WERI-Rb-1 (cell line): Measurements from ENCODE around the gene PTPRT.
A peak's percentile ranks its signal among the peaks of the same experiment; 100 is the strongest.
"Not testable (repeated sequence)": the region's sequence is repeated elsewhere in the genome, so short reads cannot be mapped to it uniquely, and the experiment has no call there.

Experiments used
- DNase-seq: peaks from one replicate; pipeline ENCODE4 v3.0.0-alpha.2; 2020
- H3K27ac ChIP-seq: fragments of 250-450 bp; sonication (Bioruptor Pico); 2 replicates; pipeline ENCODE4 v1.5.1; 2020; ENCODE audit warnings: mild to moderate bottlenecking, moderate library complexity
- H3K27me3 ChIP-seq: fragments of 250-450 bp; sonication (Bioruptor Pico); 2 replicates; pipeline ENCODE4 v1.5.1; 2021; ENCODE audit warnings: mild to moderate bottlenecking, low read depth, moderate library complexity; ENCODE audit not compliant: insufficient read depth, severe bottlenecking
- H3K36me3 ChIP-seq: fragments of 250-450 bp; sonication (Bioruptor Pico); 2 replicates; pipeline ENCODE4 v1.5.1; 2020; ENCODE audit warnings: mild to moderate bottlenecking, moderate library complexity
- H3K4me3 ChIP-seq: 2 replicates; pipeline ENCODE4 v1.5.1; 2011; ENCODE audit warnings: low read depth, mild to moderate bottlenecking, control low read depth, low read length
- H3K9me3 ChIP-seq: fragments of 250-450 bp; sonication (Bioruptor Pico); 2 replicates; pipeline ENCODE4 v1.5.1; 2021; ENCODE audit warnings: mild to moderate bottlenecking, moderate library complexity; ENCODE audit not compliant: severe bottlenecking
- TF ChIP-seq, protein P1 (sequence below): IDR thresholded peaks from 2 replicates; pipeline ENCODE4 v1.5.1; 2011; ENCODE audit warnings: low read depth, mild to moderate bottlenecking, control low read depth, inconsistent platforms, low read length

Gene PTPRT

DNA sequence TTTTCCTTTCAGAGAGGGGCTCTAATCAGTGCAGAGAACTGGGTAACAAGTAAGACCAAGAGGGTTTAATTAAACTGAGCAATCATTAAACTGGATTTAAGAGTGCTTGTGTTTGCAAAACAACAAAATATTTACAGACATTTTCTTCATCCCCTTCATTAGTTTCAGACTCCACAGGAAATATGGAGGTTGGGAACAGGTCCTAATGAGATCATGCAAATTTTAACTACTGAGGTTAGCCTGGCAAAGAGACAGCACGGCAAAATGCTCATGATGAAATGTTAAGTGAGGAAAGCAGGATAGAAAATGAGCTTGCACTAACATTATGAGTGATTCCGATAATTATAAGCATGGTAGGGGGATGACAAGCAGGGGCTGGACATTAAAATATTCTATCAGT lies 268.9 kb downstream of the PTPRT start:
- Histone ChIP-seq H3K27ac (no peak overlapping the region), H3K27me3 (no peaks in the 10 kb centered on the region), H3K4me3 (no peak overlapping the region), H3K36me3 (no peaks in the 10 kb centered on the region), H3K9me3 (no peaks in the 10 kb centered on the region)
- TF ChIP-seq, protein P1, sequence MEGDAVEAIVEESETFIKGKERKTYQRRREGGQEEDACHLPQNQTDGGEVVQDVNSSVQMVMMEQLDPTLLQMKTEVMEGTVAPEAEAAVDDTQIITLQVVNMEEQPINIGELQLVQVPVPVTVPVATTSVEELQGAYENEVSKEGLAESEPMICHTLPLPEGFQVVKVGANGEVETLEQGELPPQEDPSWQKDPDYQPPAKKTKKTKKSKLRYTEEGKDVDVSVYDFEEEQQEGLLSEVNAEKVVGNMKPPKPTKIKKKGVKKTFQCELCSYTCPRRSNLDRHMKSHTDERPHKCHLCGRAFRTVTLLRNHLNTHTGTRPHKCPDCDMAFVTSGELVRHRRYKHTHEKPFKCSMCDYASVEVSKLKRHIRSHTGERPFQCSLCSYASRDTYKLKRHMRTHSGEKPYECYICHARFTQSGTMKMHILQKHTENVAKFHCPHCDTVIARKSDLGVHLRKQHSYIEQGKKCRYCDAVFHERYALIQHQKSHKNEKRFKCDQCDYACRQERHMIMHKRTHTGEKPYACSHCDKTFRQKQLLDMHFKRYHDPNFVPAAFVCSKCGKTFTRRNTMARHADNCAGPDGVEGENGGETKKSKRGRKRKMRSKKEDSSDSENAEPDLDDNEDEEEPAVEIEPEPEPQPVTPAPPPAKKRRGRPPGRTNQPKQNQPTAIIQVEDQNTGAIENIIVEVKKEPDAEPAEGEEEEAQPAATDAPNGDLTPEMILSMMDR, result no peak
- DNase-seq, result no peak

DNA sequence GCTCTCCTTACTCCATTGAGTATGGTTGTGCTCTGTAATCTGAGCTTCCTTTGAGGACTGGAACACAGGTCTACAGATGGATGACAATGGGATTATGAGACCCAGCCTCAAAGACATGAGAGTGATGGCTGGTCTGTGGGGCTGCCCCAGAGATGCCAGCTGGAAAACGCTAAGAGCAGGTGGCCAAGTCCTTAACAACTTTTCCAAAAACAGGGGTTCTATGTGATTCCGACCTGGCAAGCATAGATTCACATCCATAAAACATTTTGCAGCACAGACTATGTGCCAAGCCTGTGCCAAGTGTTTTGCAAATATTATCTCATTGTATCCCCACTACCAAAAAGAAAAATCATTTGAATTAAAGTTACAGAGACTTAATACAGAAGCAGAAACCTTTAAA lies 270.4 kb downstream of the PTPRT start:
- H3K4me3 ChIP-seq, result no peak overlapping the region
- TF ChIP-seq, protein P1, result no peak
- no peak for DNase-seq
- H3K9me3 ChIP-seq, result no peaks in the 10 kb centered on the region
- no peaks in the 10 kb centered on the region for H3K27me3 ChIP-seq
- H3K36me3 ChIP-seq, result no peaks in the 10 kb centered on the region
- H3K27ac ChIP-seq, result no peak overlapping the region

DNA sequence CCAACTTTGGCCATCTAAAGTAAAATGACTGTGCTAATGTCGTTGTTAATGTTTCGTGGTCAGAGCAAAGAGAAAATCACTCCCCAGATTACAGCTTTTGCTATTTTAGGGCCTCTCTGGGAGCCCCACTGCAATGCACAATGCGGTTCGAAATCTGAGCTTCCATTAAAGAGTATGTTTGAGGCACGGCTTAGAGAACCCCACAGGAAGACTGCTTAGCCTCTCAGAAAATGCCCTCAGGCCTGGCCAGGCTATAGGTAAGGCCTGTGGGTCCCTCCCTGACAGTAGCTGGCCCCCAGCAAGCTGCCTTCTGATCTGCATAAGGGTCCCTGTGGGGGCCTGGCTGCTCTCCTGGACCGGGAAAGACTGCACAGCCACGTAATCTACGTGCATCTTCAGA lies 274.6 kb downstream of the PTPRT start:
- TF ChIP-seq, protein P1, result no peak
- Histone ChIP-seq H3K27me3 (no peaks in the 10 kb centered on the region), H3K27ac (no peak overlapping the region), H3K9me3 (no peaks in the 10 kb centered on the region), H3K4me3 (no peak overlapping the region), H3K36me3 (no peaks in the 10 kb centered on the region)
- no peak for DNase-seq

DNA sequence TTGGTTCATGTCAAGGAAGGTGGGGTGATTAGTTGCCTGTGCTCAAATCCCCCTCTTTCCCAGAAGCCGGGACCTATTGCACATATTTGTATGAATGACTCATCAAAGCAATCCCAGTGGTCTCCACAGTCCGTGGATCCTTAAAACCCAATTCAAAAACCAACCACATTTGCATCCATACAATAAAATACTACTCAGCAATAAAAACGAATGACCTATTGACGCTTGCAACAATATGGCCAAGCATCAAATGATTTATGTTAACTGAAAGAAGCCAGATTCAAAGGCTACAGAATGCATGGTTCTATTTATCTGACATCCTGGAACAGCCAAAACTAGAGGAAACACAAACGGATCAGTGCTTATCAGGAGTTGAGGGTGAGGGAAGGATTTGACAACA lies 275.4 kb downstream of the PTPRT start:
- DNase-seq, result no peak
- no peak overlapping the region for H3K27ac ChIP-seq
- TF ChIP-seq, protein P1, result no peak

DNA sequence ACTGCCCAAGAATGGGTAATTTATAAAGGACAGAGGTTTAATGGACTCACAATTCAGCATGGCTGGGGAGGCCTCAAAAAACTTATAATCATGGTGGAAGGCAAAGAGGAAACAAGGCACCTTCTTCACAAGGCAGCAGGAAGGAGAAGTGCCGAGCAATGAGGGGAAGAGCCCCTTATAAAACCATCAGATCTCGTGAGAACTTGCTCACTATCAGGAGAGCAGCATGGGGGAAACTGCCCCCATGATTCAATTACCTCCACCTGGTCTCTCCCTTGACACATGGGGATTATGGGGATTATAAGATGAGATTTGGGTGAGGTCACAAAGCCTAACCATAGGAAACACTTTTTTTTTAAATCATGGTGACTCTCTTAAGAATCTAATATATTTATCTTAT lies 278.9 kb downstream of the PTPRT start:
- H3K27me3 ChIP-seq, H3K9me3 ChIP-seq, H3K4me3 ChIP-seq, H3K36me3 ChIP-seq: not testable (repeated sequence)
- peak; percentile 55 for DNase-seq
- H3K27ac ChIP-seq, result peak overlapping the region; percentile 53

More for the DNA sequence above, 275.4 kb downstream of the PTPRT start:
- H3K27me3 ChIP-seq, result no peaks in the 10 kb centered on the region
- H3K4me3 ChIP-seq, result no peak overlapping the region
- no peaks in the 10 kb centered on the region for H3K9me3 ChIP-seq
- H3K36me3 ChIP-seq, result no peaks in the 10 kb centered on the region

DNA sequence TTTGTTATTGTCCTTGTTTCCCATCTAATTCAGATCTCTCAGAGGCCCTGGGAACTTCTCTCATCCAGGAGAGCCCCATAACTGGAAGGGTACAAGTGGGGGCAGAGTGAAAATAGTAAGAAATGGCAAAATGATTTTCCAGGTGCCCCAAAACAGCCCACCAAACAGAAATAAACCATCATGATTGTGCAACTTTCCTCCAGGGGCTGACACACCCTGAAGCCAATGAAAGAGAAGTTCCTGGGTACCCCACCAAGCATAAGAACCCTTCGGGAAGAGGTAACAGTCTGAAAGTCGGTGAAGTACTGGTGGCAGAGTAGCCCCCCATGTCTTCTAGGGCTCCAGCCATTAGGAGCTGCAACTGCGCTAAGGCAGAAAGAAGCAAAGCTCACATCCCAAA lies 282.0 kb downstream of the PTPRT start:
- H3K27ac ChIP-seq, result no peak overlapping the region
- H3K36me3 ChIP-seq, result no peaks in the 10 kb centered on the region
- no peak overlapping the region for H3K4me3 ChIP-seq
- TF ChIP-seq, protein P1, result no peak
- H3K27me3 ChIP-seq, result no peaks in the 10 kb centered on the region
- H3K9me3 ChIP-seq, result no peaks in the 10 kb centered on the region
- DNase-seq, result no peak

DNA sequence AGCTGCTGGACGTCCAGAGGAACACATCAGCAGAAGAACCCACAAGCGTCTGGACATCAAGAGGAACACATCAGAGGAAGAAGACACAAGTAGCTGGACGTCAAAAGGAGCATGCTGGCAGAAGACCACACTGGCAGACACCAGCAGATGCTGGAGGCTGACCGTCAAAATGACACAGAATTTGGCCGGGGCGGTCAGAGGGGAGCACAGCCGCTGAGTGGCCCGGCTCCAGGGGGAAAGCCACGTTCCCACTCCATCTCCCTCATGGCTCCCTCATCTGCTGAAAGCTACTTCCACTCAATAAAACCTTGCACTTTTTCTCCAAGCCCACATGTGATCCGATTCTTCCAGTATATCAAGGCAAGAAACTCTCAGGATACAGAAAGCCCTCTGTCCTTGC lies 283.6 kb downstream of the PTPRT start:
- Histone ChIP-seq H3K27ac (no peak overlapping the region), H3K36me3 (no peaks in the 10 kb centered on the region), H3K9me3 (no peaks in the 10 kb centered on the region), H3K4me3 (no peak overlapping the region), H3K27me3 (no peaks in the 10 kb centered on the region)
- TF ChIP-seq, protein P1, result no peak
- no peak for DNase-seq
